HG02759 (cell line): Measurements from ENCODE around the gene RAB3A.

Source experiments
- ATAC-seq: cut with Tn5 transposase; IDR thresholded peaks from one replicate; pipeline ENCODE4 v1.9.1; 2021; ENCODE audit warnings: mild to moderate bottlenecking, moderate library complexity; ENCODE audit not compliant: unreplicated experiment

RAB3A gene

GRCh38 chr19:18152817-18153555 lies 50.9 kb downstream of the RAB3A start, which contains the start of gene PIK3R2:
Gene PIK3R2, plus strand, starts transcription at chr19:18153163. Its CDS starts 2,717 bp downstream, at chr19:18155880.
- ATAC-seq = peak; percentile 74

- peak; percentile 72 for ATAC-seq
These were observed 51.4 kb downstream of the RAB3A start for GRCh38 chr19:18152442-18152816.

- ATAC-seq = no peak
These were observed 52.8 kb downstream of the RAB3A start for GRCh38 chr19:18150776-18151624.

- no peak for ATAC-seq
These were observed 54.3 kb downstream of the RAB3A start for GRCh38 chr19:18149596-18149975.

- ATAC-seq = no peak
These were observed 56.4 kb downstream of the RAB3A start for GRCh38 chr19:18147396-18147795.
